Measurements from ENCODE around the gene COL4A2. TPM values are rescaled to one million over a fixed set of nuclear protein-coding genes. Genes with fewer than 3 reads are reported as not detected.

Gene COL4A2
- total RNA-seq, 6 experiments from 2014 or later = 8.4 to 65.8 (median 42.5) TPM

DNA sequence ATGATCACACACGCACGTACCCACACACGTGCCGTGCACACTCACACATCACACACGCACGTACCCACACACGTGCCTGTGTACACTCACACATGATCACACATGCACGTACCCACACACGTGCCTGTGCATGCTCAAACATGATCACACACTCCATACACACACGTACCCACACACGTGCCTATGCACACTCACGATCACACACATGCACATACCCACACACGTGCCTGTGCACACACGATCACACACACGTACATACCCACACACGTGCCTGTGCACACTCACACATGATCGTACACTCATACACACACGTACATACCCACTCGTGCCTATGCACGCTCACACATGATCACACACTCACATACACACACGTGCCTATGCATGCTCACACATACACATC is 167.6 kb downstream of the COL4A2 start:
- no peak for DNase-seq
- H3K27me3 ChIP-seq = no peaks in the 10 kb centered on the region
- H3K9me3 ChIP-seq = no peaks in the 10 kb centered on the region
- TF ChIP-seq POLR2A (IDR thresholded peaks at IDR 0.05) (no peak), CTCF (IDR thresholded peaks at IDR 0.05) (no peak)
- intact Hi-C loops (cut with DNase I) = no loop called here
- no peak overlapping the region for H3K27ac ChIP-seq
- no peaks in the 10 kb centered on the region for H3K36me3 ChIP-seq
- no peak overlapping the region for H3K4me3 ChIP-seq
- ATAC-seq = no peak
- WGBS (ENCODE audit: insufficient coverage, low coverage, low lambda C conversion rate, missing lambda C conversion rate) = 84% methylated on average over 19 of the region's 21 CpGs
- no peaks in the 10 kb centered on the region for H3K4me1 ChIP-seq

DNA sequence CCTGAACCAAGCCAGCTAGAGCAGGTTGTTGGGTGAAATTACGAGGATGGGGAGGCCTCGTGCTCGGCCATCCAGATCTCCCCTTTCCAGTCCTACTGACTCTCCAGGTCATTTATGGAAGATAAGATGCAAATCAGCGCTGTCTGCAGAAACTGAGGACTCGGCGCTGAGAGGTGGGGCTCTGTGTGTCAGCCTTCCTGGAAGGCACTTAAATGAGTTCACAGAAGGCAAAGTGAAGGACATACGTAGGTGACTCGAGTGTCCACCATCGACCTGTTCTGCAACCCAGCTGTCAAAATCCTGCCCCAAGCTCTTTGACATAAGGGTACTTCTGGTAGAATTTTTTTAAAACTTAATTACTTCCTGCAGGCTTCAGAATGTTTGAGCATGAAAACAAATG is 168.0 kb downstream of the COL4A2 start:
- WGBS (ENCODE audit: insufficient coverage, low coverage, low lambda C conversion rate, missing lambda C conversion rate) = 72% methylated on average over 7 of the region's 9 CpGs
- intact Hi-C loops (cut with DNase I) = no loop called here
- Histone ChIP-seq H3K4me1 (no peaks in the 10 kb centered on the region), H3K4me3 (no peak overlapping the region), H3K27ac (no peak overlapping the region), H3K27me3 (no peaks in the 10 kb centered on the region), H3K36me3 (no peaks in the 10 kb centered on the region), H3K9me3 (no peaks in the 10 kb centered on the region)
- DNase-seq (no peak), ATAC-seq (no peak)
- TF ChIP-seq CTCF (IDR thresholded peaks at IDR 0.05) = no peak
- TF ChIP-seq POLR2A (IDR thresholded peaks at IDR 0.05) = no peak

DNA sequence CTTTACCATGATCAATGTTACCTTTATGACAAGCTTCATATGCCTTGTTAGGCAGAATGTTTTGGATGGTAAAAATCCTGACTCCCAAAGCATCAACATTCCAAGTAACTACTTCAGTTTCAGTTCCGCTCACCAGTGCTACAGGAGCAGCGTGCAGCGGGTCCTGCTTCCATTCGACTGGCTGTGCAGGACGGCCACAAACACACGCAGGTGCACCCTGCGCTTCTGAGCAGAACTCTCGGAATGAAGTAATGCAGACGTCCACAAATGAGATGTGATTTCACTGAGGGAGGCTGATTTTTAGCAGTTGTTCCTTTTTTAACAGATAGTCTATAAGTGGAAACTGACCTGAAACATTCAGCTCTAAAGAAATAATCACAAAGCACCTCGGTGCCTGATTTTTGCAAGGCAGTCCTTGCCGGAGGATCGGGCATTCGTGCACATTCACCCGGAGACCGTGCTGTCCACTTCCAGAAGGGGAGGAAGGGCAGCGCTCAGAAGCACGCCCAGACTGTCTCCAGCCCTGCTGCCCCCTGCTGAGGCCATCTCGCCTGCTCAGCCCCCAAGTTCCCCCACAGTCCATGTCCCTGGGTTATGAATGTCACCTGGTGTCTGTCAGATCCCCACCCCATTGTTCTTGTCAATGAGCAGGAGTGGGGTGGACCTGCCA is 168.6 kb downstream of the COL4A2 start:
- ATAC-seq (no peak), DNase-seq (no peak)
- no peaks in the 10 kb centered on the region for H3K36me3 ChIP-seq
- intact Hi-C loops (cut with DNase I) = no loop called here
- 92% methylated on average over 7 of the region's 18 CpGs for WGBS (ENCODE audit: insufficient coverage, low coverage, low lambda C conversion rate, missing lambda C conversion rate)
- H3K9me3 ChIP-seq = no peaks in the 10 kb centered on the region
- H3K27ac ChIP-seq = no peak overlapping the region
- no peak overlapping the region for H3K4me3 ChIP-seq
- H3K4me1 ChIP-seq = no peaks in the 10 kb centered on the region
- H3K27me3 ChIP-seq = no peaks in the 10 kb centered on the region
- TF ChIP-seq CTCF (IDR thresholded peaks at IDR 0.05) (no peak), POLR2A (IDR thresholded peaks at IDR 0.05) (no peak)

DNA sequence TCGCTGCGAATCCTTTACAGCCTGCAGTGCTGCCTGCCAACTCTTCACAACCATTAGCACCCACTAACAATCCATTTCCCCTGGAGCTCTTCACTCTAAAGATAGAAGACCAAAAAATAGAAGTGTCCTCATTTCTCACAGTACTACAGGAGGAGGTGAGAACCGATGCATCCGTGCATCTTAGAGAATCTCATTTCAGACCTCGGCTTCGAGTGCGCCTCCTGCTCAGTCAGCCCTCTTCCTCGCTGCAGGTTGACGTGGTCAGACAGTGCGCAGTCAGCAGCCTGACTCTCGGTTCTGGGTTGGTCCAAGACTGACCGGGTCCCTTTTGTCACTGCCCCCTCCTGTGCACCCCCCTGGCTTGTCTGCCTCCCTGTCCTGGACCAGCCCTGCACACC is 169.1 kb downstream of the COL4A2 start:
- Histone ChIP-seq H3K4me3 (no peak overlapping the region), H3K4me1 (no peaks in the 10 kb centered on the region), H3K36me3 (no peaks in the 10 kb centered on the region), H3K9me3 (no peaks in the 10 kb centered on the region), H3K27me3 (no peaks in the 10 kb centered on the region), H3K27ac (no peak overlapping the region)
- DNase-seq (no peak), ATAC-seq (no peak)
- 89% methylated on average over 10 of the region's 12 CpGs for WGBS (ENCODE audit: insufficient coverage, low coverage, low lambda C conversion rate, missing lambda C conversion rate)
- intact Hi-C loops (cut with DNase I) = no loop called here
- TF ChIP-seq POLR2A (IDR thresholded peaks at IDR 0.05) = no peak
- no peak for TF ChIP-seq CTCF (IDR thresholded peaks at IDR 0.05)

Measured in right lobe of liver (tissue), 6 donors.